Esophagus muscularis mucosa (tissue), 4 donors: ENCODE results near the gene LBHD2. TPM values are rescaled to one million over a fixed set of nuclear protein-coding genes. Genes with fewer than 3 reads are reported as not detected.
A peak's percentile ranks its signal among the peaks of the same experiment; 100 is the strongest.
"Not testable (repeated sequence)": the region's sequence is repeated elsewhere in the genome, so short reads cannot be mapped to it uniquely, and the experiment has no call there.

Experiments used
- DNase-seq: peaks from one replicate; pipeline ENCODE4 v3.0.0-alpha.2; 2017; ENCODE audit errors: extremely low spot score
- H3K27ac ChIP-seq, 4 donors: fragments of 200-600 bp; sonication (generic); replicated peaks in 1 of 4; 1 replicate in 3 of 4; 2 replicates in 1 of 4; pipeline ENCODE4 v1.5.1; 2016 to 2019; ENCODE audit warnings: mild to moderate bottlenecking in 1 of 4
- H3K27me3 ChIP-seq, 4 donors: fragments of 200-600 bp; sonication (generic); one replicate each; pipeline versions ENCODE4 v1.5.1 to v1.6.0; 2016 to 2019
- H3K36me3 ChIP-seq, 4 donors: fragments of 200-600 bp; sonication (generic); one replicate each; pipeline ENCODE4 v1.5.1; 2016 to 2019
- H3K4me1 ChIP-seq, 4 donors: fragments of 200-600 bp; sonication (generic); one replicate each; pipeline ENCODE4 v1.5.1; 2016 to 2019
- H3K4me3 ChIP-seq, 4 donors: fragments of 200-600 bp; sonication (generic); 1 replicate in 2 of 4; 2 replicates in 2 of 4; pipeline ENCODE4 v1.5.1; 2016 to 2019; ENCODE audit warnings: mild to moderate bottlenecking in 4 of 4, moderate library complexity in 1 of 4
- H3K9me3 ChIP-seq, 4 donors: fragments of 200-600 bp; sonication (generic); 1 replicate in 3 of 4; 2 replicates in 1 of 4; pipeline ENCODE4 v1.5.1; 2016 to 2019
- EP300 ChIP-seq: sonication (generic); formaldehyde crosslinking; IDR thresholded peaks from one replicate; pipeline ENCODE4 v1.6.1; 2017; ENCODE audit warnings: antibody characterized with exemption
- POLR2A ChIP-seq: fragments of 450-650 bp; IDR thresholded peaks from one replicate; pipeline ENCODE4 v1.6.1; 2017; ENCODE audit warnings: antibody characterized with exemption, moderate library complexity, mild to moderate bottlenecking, low read depth
- POLR2AphosphoS5 ChIP-seq, 2 donors: sonication (generic); formaldehyde crosslinking; IDR thresholded peaks; one replicate each; pipeline ENCODE4 v1.6.1; 2017; ENCODE audit warnings: antibody characterized with exemption in 2 of 2
- WGBS: methylation state at CpG from one replicate; pipeline ENCODE4 v1.1.5; 2018; 5-methylcytosine and 5-hydroxymethylcytosine counted together
- intact Hi-C: fragments of 100-400 bp; cut with DNase I; formaldehyde crosslinking; loops from one replicate; pipeline ENCODE4 v1.15.1; 2023
- total RNA-seq, 4 donors: library from RNA; depleted of rRNA; stranded (reverse); fragments of >200 nt; gene quantifications; one replicate each; pipeline versions ENCODE4 v1.1.0 to v1.2.1, GENCODE V29; 2016
- TF ChIP-seq, protein P1 (sequence below), 3 experiments: fragments of 200-600 bp in 2 of 3; fragments of 450-650 bp in 1 of 3; sonication (generic) in 2 of 3; IDR thresholded peaks; one replicate each; pipeline ENCODE4 v1.5.1; 2017 to 2019; ENCODE audit warnings: antibody characterized with exemption in 3 of 3, mild to moderate bottlenecking in 2 of 3, moderate library complexity in 1 of 3

Gene LBHD2
- total RNA-seq, 4 donors from 2014 or later: not detected

DNA sequence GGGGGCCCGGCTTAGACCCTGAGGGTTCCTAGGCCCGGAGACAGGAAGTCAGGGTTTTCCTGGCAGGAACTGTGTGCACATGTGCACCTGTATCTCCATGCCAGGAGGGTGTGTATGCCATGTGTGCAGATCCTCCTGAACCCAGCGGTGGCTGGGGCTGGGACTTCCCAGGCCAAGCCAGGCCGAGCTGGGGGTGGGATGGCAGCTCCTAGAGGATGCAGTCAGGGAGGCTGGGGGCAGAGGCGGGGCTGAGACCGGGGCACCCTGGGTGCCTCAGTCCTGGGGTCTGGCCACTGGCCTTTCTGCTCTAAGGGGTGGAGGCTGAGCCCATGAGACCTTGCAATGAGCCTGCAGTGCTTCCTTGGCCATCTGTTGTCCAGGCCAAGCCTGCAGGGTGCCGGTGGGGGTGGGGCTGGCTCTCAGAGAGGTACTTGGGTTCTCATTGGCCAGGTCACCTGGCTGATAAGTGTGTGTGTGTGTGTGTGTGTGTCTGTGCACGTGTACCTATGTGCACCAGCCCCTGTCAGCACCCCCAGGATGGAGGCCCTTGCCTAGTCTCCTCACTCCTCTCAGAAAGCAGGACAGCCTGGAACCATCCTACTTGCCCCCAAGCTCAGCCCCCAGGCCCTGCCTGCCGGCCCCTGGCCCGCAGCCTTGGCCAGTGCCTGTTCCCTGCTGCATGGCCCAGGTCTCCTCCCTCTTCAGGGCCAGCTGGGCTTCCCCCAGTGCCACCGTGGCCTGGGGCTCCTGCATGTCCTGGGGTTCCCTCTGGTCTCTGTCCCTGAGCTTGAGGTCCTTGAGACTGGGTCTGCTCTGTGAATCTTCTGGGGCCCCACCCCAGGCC lies 28.6 kb downstream of the LBHD2 start:
- H3K4me1 ChIP-seq: peaks cover 22 to 70% (median 65%) of the 10 kb centered on the region in 4 donors
- H3K4me3 ChIP-seq: no peak overlapping the region
- no peak for DNase-seq
- H3K36me3 ChIP-seq: no peaks in the 10 kb centered on the region
- WGBS: 75% methylated on average over 5 of the region's 11 CpGs
- H3K9me3 ChIP-seq: no peaks in the 10 kb centered on the region
- intact Hi-C loops: no loop called here
- peaks cover 0 to 14% (median 2%) of the 10 kb centered on the region in 4 donors for H3K27me3 ChIP-seq
- H3K27ac ChIP-seq: no peak overlapping the region
- TF ChIP-seq POLR2AphosphoS5 (IDR thresholded peaks at IDR 0.05): no peak
- no peak for TF ChIP-seq EP300
- TF ChIP-seq, protein P1, sequence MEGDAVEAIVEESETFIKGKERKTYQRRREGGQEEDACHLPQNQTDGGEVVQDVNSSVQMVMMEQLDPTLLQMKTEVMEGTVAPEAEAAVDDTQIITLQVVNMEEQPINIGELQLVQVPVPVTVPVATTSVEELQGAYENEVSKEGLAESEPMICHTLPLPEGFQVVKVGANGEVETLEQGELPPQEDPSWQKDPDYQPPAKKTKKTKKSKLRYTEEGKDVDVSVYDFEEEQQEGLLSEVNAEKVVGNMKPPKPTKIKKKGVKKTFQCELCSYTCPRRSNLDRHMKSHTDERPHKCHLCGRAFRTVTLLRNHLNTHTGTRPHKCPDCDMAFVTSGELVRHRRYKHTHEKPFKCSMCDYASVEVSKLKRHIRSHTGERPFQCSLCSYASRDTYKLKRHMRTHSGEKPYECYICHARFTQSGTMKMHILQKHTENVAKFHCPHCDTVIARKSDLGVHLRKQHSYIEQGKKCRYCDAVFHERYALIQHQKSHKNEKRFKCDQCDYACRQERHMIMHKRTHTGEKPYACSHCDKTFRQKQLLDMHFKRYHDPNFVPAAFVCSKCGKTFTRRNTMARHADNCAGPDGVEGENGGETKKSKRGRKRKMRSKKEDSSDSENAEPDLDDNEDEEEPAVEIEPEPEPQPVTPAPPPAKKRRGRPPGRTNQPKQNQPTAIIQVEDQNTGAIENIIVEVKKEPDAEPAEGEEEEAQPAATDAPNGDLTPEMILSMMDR (IDR thresholded peaks at IDR 0.05): no peak
- TF ChIP-seq POLR2A: no peak

DNA sequence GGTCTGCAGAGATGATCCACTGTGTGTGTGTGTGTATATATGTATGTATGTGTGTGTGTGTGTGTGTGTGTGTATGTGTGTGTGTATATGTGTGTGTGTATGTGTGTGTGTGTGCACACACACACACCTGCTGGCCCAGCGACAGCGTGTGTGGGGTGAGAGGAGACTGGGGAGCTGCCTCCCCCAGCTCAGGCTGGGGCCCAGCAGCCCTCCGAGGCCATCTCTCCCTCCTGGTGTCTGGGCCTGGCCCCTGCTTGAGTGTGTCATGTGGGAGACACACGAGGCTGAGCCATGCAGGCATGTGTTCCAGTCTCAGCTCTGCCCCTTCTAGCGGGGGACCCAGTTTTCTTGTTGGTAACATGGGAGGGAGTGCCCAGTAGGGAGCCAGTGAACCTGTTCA lies 29.3 kb downstream of the LBHD2 start:
- Histone ChIP-seq H3K4me1 (peaks cover 24 to 76% (median 71%) of the 10 kb centered on the region in 4 donors), H3K27me3 (peaks cover 0 to 14% (median 2%) of the 10 kb centered on the region in 4 donors), H3K27ac (no peak overlapping the region), H3K9me3 (no peaks in the 10 kb centered on the region), H3K36me3 (no peaks in the 10 kb centered on the region), H3K4me3 (no peak overlapping the region)
- TF ChIP-seq POLR2AphosphoS5 (IDR thresholded peaks at IDR 0.05): no peak
- TF ChIP-seq POLR2A: no peak
- no peak for TF ChIP-seq EP300
- TF ChIP-seq, protein P1 (IDR thresholded peaks at IDR 0.05): no peak
- DNase-seq: no peak
- intact Hi-C loops: no loop called here
- WGBS: 79% methylated on average over 5 of the region's 5 CpGs

DNA sequence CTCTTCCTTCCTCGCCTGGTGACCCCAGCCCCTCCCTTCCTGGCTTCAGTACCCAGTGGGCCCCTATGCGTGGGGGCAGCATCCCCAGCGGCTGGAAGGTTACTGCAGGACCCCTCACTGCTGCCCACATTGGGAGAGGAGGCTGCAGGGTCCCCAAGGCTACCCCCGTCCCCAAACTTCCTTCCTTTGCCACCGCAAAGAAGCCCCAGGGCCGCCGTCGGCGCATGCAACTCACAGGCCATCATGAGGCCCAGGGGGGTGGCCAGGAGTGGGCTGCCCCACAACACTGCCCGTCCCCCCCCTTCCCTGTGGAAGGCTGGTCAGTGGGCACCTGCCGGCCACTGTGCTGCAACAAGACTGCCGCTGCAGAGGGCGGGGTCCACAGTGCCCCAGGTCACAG lies 29.8 kb downstream of the LBHD2 start:
- Histone ChIP-seq H3K36me3 (no peaks in the 10 kb centered on the region), H3K27me3 (peaks cover 0 to 13% (median 2%) of the 10 kb centered on the region in 4 donors), H3K4me1 (peaks cover 28 to 77% (median 72%) of the 10 kb centered on the region in 4 donors), H3K4me3 (no peak overlapping the region), H3K9me3 (no peaks in the 10 kb centered on the region), H3K27ac (no peak overlapping the region)
- intact Hi-C loops: no loop called here
- TF ChIP-seq EP300: no peak
- TF ChIP-seq, protein P1 (IDR thresholded peaks at IDR 0.05): no peak
- no peak for TF ChIP-seq POLR2A
- TF ChIP-seq POLR2AphosphoS5 (IDR thresholded peaks at IDR 0.05): no peak
- WGBS: 93% methylated on average over 3 of the region's 13 CpGs
- DNase-seq: no peak

DNA sequence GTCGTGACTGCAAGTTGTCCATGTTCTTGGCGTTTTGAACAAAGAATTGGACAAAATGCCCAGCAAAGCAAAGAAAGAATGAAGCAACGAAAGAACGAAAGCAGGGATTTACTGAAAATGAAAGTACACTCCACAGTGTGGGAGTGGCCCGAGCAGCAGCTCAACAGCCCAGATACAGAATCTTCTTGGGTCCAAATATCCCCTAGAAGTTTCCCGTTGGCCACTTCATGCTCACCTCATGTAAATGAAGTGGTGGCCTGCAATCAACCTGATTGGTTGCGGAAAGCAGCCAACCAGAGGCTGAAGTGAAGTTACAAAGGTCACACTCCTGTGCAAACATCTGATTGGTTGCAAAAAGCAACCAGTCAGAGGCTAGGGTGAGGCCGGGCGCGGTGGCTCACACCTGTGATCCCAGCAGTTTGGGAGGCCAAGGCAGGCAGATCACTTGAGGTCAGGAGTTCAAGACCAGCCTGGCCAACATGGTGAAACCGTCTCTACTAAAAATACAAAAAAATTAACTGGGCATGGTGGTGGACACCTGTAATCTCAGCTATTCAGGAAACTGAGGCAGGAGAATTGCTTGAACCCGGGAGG lies 31.2 kb downstream of the LBHD2 start:
- Histone ChIP-seq H3K4me3 (peak overlapping the region in 3 of 4 donors; percentile 12 to 22 (median 20)), H3K4me1 (peaks cover 26 to 81% (median 70%) of the 10 kb centered on the region in 4 donors), H3K27ac (peak overlapping the region; percentile 52 to 65 (median 58)), H3K27me3 (peaks cover 0 to 12% (median 0%) of the 10 kb centered on the region in 4 donors)
- intact Hi-C loops, DNase-seq, H3K9me3 ChIP-seq, H3K36me3 ChIP-seq: not testable (repeated sequence)
- WGBS: 69% methylated on average over 11 of the region's 12 CpGs

DNA sequence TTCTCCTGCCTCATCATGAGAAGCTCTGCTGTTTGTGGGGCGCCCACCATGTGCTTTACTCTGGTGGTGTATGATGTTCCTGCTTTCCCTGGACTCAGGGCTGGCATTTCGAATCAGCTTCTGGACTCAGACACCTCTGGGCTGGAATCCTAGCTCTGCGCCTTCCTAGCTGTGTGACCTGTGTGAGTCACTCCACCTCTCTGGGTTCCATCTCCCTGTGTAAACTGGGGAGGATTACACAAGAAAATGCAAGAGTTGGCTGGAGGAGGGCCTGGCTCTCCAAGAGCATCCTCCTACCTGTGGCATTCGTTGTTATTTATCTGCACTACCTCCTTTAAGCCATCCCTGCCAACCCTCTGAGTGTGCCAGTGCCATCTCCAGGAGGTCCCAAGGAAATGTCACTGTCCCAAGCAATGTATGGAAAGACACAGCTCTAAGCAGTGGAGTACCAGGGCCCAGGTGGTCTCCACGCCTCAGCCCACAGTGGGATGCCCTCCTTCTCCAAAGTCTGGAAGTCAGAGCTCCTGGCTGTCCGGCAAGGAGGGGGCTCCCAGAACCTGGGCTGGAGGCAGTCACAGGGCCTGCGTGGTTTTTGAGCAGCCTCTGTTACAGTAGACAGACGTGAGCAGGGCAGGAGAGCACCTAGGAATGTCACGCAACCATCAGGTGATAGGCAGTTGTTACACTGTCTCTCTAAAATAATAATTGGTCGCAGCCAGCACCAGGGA lies 32.0 kb downstream of the LBHD2 start:
- peaks cover 0 to 7% (median 0%) of the 10 kb centered on the region in 4 donors for H3K27me3 ChIP-seq
- no peak overlapping the region for H3K4me3 ChIP-seq
- no peak for DNase-seq
- TF ChIP-seq POLR2AphosphoS5 (IDR thresholded peaks at IDR 0.05): no peak
- TF ChIP-seq EP300: no peak
- TF ChIP-seq, protein P1 (IDR thresholded peaks at IDR 0.05): no peak
- TF ChIP-seq POLR2A: no peak
- 86% methylated on average over 9 of the region's 10 CpGs for WGBS
- H3K36me3 ChIP-seq: no peaks in the 10 kb centered on the region
- peaks cover 24 to 80% (median 69%) of the 10 kb centered on the region in 4 donors for H3K4me1 ChIP-seq
- H3K27ac ChIP-seq: peak overlapping the region in 1 of 4 donors; percentile 65
- intact Hi-C loops: no loop called here
- no peaks in the 10 kb centered on the region for H3K9me3 ChIP-seq
